Heart left ventricle (tissue), 16 donors: ENCODE data around the gene PANX1. TPM values are rescaled to one million over a fixed set of nuclear protein-coding genes. Genes with fewer than 3 reads are reported as not detected.

Experiments
- ATAC-seq, 4 donors: fragments of 200-7000 bp; cut with Tn5 transposase; one replicate each; pipeline ENCODE4 v1.9.1; 2020 to 2022; ENCODE audit warnings: moderate library complexity in 4 of 4, mild to moderate bottlenecking in 3 of 4, moderate number of reproducible peaks in 1 of 4
- DNase-seq, 5 donors: peaks; one replicate each; pipeline ENCODE4 v3.0.0-alpha.2; 2020
- H3K27ac ChIP-seq, 12 donors: fragments of 200-600 bp; sonication (generic) in 4 of 12; one replicate each; pipeline versions ENCODE4 v1.5.0 to v1.8.0; 2016 to 2022; ENCODE audit warnings: mild to moderate bottlenecking in 2 of 12
- H3K27me3 ChIP-seq, 9 donors: fragments of 200-600 bp; sonication (generic) in 2 of 9; one replicate each; pipeline versions ENCODE4 v1.5.1 to v1.8.0; 2016 to 2022; ENCODE audit warnings: mild to moderate bottlenecking in 3 of 9
- H3K36me3 ChIP-seq, 9 donors: fragments of 200-600 bp; sonication (generic) in 2 of 9; one replicate each; pipeline versions ENCODE4 v1.5.0 to v1.8.0; 2018 to 2022; ENCODE audit warnings: mild to moderate bottlenecking in 2 of 9
- H3K4me1 ChIP-seq, 12 donors: fragments of 200-600 bp; sonication (generic) in 4 of 12; one replicate each; pipeline versions ENCODE4 v1.5.0 to v1.8.0; 2016 to 2022; ENCODE audit warnings: mild to moderate bottlenecking in 3 of 12
- H3K4me3 ChIP-seq, 12 donors: fragments of 200-600 bp; sonication (generic) in 4 of 12; one replicate each; pipeline versions ENCODE4 v1.5.0 to v1.8.0; 2017 to 2022; ENCODE audit warnings: mild to moderate bottlenecking in 9 of 12, moderate library complexity in 4 of 12
- H3K9me3 ChIP-seq, 12 donors: fragments of 200-600 bp; sonication (generic) in 4 of 12; one replicate each; pipeline versions ENCODE4 v1.5.0 to v1.8.0; 2016 to 2022; ENCODE audit warnings: mild to moderate bottlenecking in 1 of 12
- POLR2A ChIP-seq, 2 donors: fragments of 450-650 bp; IDR thresholded peaks; one replicate each; pipeline ENCODE4 v1.6.1; 2017; ENCODE audit warnings: antibody characterized with exemption in 2 of 2, mild to moderate bottlenecking in 2 of 2, moderate library complexity in 2 of 2
- WGBS, 4 donors: extraction: QIAGEN DNeasy Blood & Tissue Kit in 2 of 4; methylation state at CpG; one replicate each; pipeline versions ENCODE4 v1.1.5 to v1.1.7; 2013 to 2018; 5-methylcytosine and 5-hydroxymethylcytosine counted together
- intact Hi-C, 10 donors: fragments of 100-400 bp; cut with DNase I; formaldehyde crosslinking; loops; one replicate each; pipeline versions ENCODE4 v1.11.1 to v1.14.2; 2022
- polyA plus RNA-seq, 2 donors: library from polyadenylated mRNA; stranded (reverse); fragments of 200-250 nt; gene quantifications; one replicate each; pipeline ENCODE4 v1.2.3, GENCODE V29; 2013
- total RNA-seq, 9 donors: library from RNA; depleted of rRNA in 2 of 9; stranded (reverse); fragments of >200 nt in 2 of 9; fragmentation: NEBNext Ultra II Directional in 3 of 9; extraction: Animal tissue kit (Norgen Biotek cat#: 25700) in 3 of 9; gene quantifications; one replicate each; pipeline versions ENCODE4 v1.1.0 to v1.2.4, GENCODE V29; 2016 to 2023
- TF ChIP-seq, protein P1 (sequence below), 12 donors: fragments of 200-600 bp; sonication (generic) in 4 of 12; IDR thresholded peaks; one replicate each; pipeline versions ENCODE4 v1.5.0 to v1.8.0; 2018 to 2022; ENCODE audit warnings: antibody characterized with exemption in 12 of 12, mild to moderate bottlenecking in 5 of 12
- donor health status: ischemic (EF 13 %, LVEDD 7.1; RV severe dilation, severe dysfunction).
- donor health status: healthy with polysubstance abuse.
- donor health status: DM: no; HTN: yes; CAD: no.
- donor health status: DM: no; HTN: no; CAD: no.
- donor health status: ischemic (EF 25% LVEDD 6.9; RV normal size, moderate dysfunction).
- donor health status: ischemic (EF 25% LVEDD 5.7; RV mildly dilated, moderate dysfunction).
- donor health status: healthy.
- donor health status: DM: yes; HTN: yes; CAD: no.
- donor health status: ischemic (EF 35%, LVEDD 5.7; RV mildly dilated, moderate dysfunction).
- donor health status: nonischemic (EF 11% LVEDD 7.7; RV severe dilation, severe dysfunction).
- donor health status: DM: yes; HTN: yes; CAD: no.
- donor health status: PGD.
- donor health status: ischemic (EF 29% LVEDD 5.4; RV normal size, mild dysfunction).
- donor health status: nonischemic (EF 23%, LVEDD 6.1; RV moderate dilation, normal function).

PANX1 gene
- total and polyA plus RNA-seq, 11 donors = 5.8 to 57.5 (median 18.4) TPM

DNA sequence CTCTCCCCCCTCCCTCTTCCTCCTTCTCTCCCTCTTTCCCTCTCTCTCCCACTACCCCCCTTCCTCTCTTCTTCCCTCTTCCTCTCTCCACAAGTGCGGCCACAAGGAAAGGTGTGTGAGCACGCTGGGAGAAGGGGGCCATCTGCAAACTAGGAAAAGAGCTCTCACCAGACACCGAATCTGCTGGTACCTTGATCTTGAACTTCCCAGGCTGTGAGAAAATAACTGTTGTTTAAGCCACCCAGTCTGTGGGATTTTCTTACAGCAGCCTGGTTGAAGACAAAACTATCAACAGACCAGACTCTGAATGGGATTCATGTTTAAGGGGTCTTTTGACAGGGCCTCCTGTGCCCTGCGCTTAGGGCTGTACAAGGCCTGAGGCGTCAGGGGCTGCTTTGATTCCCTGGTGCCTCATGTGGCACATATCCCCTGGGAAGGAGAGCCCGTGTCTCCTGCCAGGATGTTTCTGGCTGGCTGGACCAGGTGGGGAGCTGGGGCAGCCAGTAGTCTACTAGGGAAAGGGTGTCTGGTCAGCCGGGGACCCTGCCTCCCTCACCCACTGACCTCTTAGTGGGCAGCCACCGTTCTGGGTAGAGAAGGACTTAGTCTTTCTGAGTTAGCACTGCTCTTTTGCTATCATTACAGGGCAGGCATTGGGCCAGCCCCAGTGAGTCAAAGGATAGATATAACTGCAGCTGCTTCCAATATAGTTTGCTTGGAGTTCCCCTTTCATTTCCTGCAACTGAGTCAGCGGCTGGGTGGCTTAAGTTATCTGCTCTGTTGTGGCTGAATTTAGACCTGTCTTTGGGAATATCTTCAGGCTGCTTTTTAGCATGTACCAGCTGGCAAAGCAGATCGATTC is 6.2 kb downstream of the PANX1 start:
- H3K36me3 ChIP-seq = no peaks in the 10 kb centered on the region
- peaks cover 0 to 88% (median 68%) of the 10 kb centered on the region in 12 donors for H3K4me1 ChIP-seq
- TF ChIP-seq POLR2A (IDR thresholded peaks at IDR 0.05) = no peak
- TF ChIP-seq, protein P1, sequence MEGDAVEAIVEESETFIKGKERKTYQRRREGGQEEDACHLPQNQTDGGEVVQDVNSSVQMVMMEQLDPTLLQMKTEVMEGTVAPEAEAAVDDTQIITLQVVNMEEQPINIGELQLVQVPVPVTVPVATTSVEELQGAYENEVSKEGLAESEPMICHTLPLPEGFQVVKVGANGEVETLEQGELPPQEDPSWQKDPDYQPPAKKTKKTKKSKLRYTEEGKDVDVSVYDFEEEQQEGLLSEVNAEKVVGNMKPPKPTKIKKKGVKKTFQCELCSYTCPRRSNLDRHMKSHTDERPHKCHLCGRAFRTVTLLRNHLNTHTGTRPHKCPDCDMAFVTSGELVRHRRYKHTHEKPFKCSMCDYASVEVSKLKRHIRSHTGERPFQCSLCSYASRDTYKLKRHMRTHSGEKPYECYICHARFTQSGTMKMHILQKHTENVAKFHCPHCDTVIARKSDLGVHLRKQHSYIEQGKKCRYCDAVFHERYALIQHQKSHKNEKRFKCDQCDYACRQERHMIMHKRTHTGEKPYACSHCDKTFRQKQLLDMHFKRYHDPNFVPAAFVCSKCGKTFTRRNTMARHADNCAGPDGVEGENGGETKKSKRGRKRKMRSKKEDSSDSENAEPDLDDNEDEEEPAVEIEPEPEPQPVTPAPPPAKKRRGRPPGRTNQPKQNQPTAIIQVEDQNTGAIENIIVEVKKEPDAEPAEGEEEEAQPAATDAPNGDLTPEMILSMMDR (IDR thresholded peaks at IDR 0.05) = no peak
- ATAC-seq = peak; percentile 63 to 87 (median 86)
- H3K27ac ChIP-seq = peak overlapping the region; percentile 40 to 96 (median 75)
- 22 to 50% (median 35%) methylated on average over 5 to 10 of the region's 10 CpGs for WGBS, 4 donors
- no peaks in the 10 kb centered on the region for H3K9me3 ChIP-seq
- intact Hi-C loops = loop anchor here in 2 of 10 donors (5.0 to 10.0 kb wide), 2 partner anchors 52 to 800 kb away; no protein-coding TSS in a partner anchor
- DNase-seq = peak; percentile 76 to 89 (median 82)
- peak overlapping the region in 3 of 12 donors; percentile 8 to 22 (median 16) for H3K4me3 ChIP-seq
- no peaks in the 10 kb centered on the region for H3K27me3 ChIP-seq

DNA sequence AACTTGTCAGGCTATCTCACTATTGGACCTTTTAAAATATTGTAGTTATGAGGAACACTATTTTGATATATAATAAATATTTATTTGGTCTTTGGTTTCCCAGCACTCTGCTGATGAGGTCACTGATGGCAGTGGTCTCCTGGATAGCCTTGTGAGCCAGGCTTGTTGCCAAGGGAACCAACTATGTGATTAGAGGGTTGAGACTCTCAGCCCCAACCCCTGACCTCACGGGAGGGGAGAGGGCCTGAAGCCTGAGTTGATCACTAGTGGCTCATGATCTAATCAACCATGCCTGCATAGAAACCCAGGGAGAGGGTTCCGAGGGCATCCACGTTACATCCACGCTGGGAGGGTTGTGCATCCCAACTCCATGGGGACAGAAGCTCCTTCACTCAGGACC is 10.8 kb downstream of the PANX1 start:
- DNase-seq (no peak), ATAC-seq (no peak)
- intact Hi-C loops = loop anchor here in 1 of 10 donors (10.0 kb wide), 1 partner anchor 795 kb away; no protein-coding TSS in a partner anchor
- TF ChIP-seq, protein P1 (IDR thresholded peaks at IDR 0.05) = no peak
- TF ChIP-seq POLR2A (IDR thresholded peaks at IDR 0.05) = no peak
- WGBS, 4 donors = 80 to 96% (median 87%) methylated on average over 4 of the region's 4 CpGs
- no peak overlapping the region for H3K27ac ChIP-seq
- peaks cover 0 to 86% (median 47%) of the 10 kb centered on the region in 12 donors for H3K4me1 ChIP-seq
- no peaks in the 10 kb centered on the region for H3K36me3 ChIP-seq
- no peak overlapping the region for H3K4me3 ChIP-seq
- no peaks in the 10 kb centered on the region for H3K27me3 ChIP-seq
- no peaks in the 10 kb centered on the region for H3K9me3 ChIP-seq

DNA sequence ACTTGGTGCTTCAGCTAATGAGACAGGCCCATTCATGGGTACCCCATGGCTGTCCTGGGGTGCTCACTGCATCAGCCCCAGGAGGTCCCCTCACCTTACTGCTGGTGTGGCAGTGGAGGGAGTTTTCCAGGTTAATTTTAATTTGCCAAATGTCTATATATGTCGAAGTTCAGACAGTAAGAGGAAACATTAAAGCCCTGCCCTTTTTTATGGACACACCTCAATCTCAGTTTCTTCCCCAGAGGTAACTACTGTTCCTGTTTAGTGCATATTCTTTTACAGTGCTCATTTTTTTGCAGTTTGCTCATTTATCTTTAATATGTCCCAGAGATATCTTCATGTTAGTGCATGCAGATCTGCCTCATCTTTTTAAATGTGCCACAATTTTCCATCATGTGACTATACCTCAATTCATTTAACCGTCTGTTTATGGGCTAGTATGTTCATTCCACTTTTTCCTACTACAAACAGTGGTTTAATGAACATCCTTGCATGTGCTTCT is 11.6 kb downstream of the PANX1 start:
- Histone ChIP-seq H3K27ac (no peak overlapping the region), H3K4me3 (no peak overlapping the region), H3K27me3 (no peaks in the 10 kb centered on the region), H3K36me3 (no peaks in the 10 kb centered on the region), H3K9me3 (no peaks in the 10 kb centered on the region), H3K4me1 (peaks cover 0 to 85% (median 40%) of the 10 kb centered on the region in 12 donors)
- ATAC-seq (no peak), DNase-seq (no peak)
- intact Hi-C loops = no loop called here
- WGBS, 4 donors = 73 to 87% (median 81%) methylated on average over 2 of the region's 2 CpGs
- TF ChIP-seq, protein P1 (IDR thresholded peaks at IDR 0.05) = no peak
